Tibial nerve (tissue), 4 donors: Measurements from ENCODE around the gene MGMT.

Experiments
- CTCF ChIP-seq, 5 experiments: fragments of 200-600 bp in 3 of 5; fragments of 450-650 bp in 2 of 5; sonication (generic) in 3 of 5; IDR thresholded peaks; one replicate each; pipeline ENCODE4 v1.5.1; 2016 to 2019; ENCODE audit warnings: antibody characterized with exemption in 5 of 5, mild to moderate bottlenecking in 3 of 5, moderate library complexity in 2 of 5
- EP300 ChIP-seq, 2 donors: sonication (generic); formaldehyde crosslinking; IDR thresholded peaks; one replicate each; pipeline ENCODE4 v1.6.1; 2017; ENCODE audit warnings: antibody characterized with exemption in 2 of 2, mild to moderate bottlenecking in 1 of 2
- POLR2A ChIP-seq, 2 donors: fragments of 450-650 bp; IDR thresholded peaks; one replicate each; pipeline ENCODE4 v1.6.1; 2017; ENCODE audit warnings: antibody characterized with exemption in 2 of 2, mild to moderate bottlenecking in 2 of 2, moderate library complexity in 2 of 2

GRCh38 chr10:129562487-129562886, 95.4 kb downstream of the MGMT start:
- TF ChIP-seq CTCF (IDR thresholded peaks at IDR 0.05) (no peak), POLR2A (IDR thresholded peaks at IDR 0.05) (no peak), EP300 (IDR thresholded peaks at IDR 0.05) (no peak)
